GM19324 (cell line): ENCODE data around the gene SOS2.

Source experiments
- ATAC-seq: cut with Tn5 transposase; IDR thresholded peaks from one replicate; pipeline ENCODE4 v1.9.1; 2021; ENCODE audit warnings: mild to moderate bottlenecking, moderate library complexity; ENCODE audit not compliant: unreplicated experiment, low FRiP score

SOS2 gene

DNA sequence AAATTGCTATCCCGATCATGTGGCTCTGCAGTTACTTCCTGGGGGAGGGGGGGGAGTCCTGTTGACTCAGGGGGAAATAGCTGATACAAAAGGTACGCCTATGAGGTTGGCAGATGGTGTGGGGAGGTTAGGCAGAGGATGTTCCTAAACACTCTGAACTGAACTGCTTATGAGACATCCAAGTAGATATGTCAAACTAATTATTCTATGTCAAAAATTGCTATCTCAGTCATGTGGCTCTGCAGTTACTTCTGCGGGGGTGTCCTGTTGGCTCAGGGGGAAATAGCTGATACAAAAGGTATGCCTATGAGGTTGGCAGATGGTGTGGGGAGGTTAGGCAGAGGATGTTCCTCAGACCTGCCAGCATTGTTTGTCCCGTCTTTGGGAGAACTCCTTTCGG lies 109.9 kb downstream of the SOS2 start:
- no peak for ATAC-seq

DNA sequence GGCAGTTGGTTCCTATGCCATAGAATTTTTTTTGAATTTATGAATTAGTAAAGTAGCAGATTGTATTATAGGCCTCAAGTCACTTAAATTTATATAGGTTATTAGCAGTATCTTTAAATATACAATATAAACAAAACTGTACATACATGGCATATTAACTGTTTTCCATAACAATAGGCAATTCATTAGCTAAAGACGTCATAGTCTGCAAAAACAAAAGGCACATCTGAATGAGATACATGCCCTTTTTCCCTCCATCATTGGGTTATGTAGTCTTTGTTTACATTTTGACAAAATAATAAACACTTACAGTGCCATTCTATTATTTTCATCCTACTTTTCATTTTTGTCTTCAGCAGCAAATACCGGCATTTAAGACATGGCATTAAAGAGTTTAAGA lies 113.9 kb downstream of the SOS2 start:
- ATAC-seq, result no peak

DNA sequence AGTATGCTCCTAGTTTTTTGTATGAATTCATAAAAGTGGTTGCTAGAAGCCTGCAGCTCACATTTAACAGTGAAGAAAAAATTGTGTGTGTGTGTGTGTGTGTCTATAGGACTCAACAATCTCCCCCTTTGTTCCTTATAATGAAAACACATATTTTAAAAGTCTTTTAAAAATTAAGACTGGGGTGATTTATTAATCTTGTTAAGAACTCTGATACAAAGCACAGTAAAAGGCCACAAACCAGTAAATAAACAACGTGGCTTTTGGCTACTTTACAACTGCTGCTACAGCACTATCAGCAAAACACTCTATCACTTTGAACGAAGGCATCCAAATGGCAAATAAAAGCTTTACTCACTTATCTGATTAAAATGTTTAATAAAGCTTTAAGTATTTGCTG lies 114.4 kb downstream of the SOS2 start:
- ATAC-seq, result no peak

DNA sequence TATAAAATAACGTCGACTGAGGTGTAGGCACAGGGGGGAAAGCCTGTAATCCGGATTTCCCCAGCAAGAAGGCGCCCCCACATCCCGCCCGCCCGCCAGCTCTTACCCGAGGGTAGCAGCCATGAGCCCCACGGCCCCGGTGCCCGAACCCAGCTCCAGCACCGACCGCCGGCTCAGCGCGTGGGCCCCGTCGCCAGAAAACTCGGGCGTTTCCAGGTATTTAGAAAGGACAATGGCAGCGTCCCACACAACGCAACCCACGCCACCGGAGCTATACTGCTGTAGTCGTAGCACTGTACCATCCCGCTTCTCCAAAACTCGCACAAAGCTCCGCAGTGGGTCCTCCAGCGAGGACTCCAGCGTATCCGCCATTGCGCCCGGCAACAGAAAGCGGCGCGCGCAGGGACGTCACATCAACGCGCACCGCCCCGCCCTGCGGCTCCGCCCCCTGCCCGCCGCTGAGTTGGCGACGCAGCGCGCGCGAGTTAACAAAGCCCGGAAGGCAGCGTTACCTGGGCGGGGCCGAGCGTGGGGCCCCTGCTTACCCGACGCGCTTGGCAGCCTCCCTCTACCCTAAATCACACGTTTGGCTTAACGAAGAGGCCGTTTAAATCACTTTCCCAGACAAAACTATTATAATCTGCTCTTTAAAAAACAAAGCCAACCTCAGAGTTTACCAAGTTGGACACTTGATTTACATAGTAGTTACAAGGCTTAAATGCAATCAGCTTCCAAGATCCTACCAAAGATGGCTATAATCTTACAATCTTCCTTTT lies 115.0 kb downstream of the SOS2 start, which contains the start of gene VCPKMT:
TSS of gene VCPKMT (minus strand) at position 392 of the 776 bp plus-strand sequence. CDS start at position 372, 20 bp downstream.
- ATAC-seq, result peak; percentile 92

DNA sequence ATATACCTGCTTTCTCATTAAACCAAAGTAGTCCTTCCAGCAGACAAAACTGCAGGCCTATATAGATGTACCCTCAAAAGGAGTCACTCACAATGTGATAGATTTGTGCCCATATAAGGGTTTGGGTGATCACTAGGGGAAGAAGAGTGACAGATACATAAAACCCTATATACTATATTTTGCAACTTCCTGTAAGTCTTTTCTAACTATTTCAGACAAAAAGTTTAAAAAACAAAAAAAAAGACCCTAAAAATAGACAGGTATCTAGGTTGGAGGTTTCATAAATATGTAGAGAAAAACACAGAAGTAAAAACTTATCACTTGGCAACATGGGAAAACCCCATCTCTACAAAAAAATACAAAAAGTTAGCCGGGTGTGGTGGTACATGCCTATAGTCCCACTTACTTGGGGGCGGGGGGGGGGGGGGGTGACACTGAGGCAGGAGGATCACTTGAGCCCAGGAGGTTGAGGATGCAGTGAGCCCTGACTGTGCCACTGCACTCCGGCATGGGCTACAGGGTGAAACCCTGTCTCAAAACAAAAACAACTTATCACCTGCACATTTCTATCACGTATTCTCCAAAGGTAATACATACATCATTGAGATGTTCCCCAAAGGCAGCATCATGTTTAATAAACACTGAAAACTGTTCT lies 117.9 kb downstream of the SOS2 start:
- ATAC-seq, result no peak

DNA sequence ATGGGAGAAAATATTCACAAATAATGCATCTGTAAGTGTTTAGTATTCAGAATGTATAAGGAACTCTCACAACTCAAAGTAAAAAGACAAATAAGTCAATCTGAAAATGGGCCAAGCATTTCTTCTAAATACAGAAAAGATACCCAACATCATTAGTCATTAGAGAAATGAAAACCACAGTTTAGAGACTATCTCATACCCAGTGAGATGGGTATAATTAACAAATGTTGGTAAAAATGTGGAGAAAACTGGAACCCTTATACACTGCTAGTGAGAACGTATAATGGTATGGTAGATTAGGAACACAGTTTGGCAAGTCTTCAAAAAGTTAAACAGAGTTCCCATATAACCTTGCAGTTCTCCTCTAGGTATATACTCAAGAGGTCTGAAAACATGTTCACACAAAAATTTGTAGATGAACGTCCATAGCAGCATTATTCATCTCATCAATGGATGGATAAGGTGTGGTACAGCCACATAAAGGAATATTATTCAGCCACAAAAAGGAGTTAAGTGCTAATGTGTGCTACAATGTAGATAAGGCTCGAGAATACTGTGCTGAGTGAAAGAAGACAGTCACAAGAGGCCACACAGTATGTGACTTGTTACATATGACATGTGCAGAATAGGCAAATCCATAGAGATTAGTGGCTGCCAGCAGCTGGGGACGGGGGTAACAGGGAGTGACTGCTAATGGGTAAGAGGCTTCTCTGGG lies 120.9 kb downstream of the SOS2 start:
- no peak for ATAC-seq

DNA sequence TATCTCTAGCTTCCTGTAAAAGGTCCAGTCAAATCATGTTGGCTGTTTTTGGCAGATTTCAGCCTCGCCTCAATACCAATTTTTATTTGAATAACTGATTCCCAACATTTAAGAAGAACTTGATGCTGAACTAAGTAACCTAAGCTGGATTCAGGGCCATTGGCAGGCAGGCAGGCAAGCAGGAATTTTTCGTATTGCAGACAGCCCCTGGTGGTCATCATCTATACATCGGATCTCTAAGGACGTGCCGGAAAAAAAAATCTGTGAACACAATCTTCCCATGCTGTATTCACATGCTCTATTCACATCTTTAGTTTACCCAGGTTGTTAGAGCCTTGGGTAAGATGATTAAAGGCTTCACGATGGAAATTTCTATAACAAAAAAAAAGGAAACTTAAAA lies 122.0 kb downstream of the SOS2 start:
- ATAC-seq, result no peak

DNA sequence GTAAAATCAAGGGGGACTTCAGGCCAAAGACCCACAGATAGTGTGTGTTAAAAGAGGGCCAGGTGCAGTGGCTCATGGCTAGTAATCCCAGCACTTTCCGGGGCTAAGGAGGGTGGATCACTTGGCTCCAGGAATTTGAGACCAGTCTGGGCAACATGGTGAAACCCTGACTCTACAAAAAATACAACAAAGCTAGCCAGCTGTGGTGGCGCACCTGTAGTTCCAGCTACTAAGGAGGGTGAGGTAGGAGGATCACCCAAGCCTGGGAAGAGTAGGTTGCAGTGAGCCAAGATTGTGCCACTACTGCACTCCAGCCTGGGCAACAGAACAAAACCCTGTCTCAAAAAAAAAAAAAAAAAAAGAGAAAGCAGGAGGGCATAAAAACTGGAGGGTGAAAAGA lies 123.5 kb downstream of the SOS2 start:
- no peak for ATAC-seq

DNA sequence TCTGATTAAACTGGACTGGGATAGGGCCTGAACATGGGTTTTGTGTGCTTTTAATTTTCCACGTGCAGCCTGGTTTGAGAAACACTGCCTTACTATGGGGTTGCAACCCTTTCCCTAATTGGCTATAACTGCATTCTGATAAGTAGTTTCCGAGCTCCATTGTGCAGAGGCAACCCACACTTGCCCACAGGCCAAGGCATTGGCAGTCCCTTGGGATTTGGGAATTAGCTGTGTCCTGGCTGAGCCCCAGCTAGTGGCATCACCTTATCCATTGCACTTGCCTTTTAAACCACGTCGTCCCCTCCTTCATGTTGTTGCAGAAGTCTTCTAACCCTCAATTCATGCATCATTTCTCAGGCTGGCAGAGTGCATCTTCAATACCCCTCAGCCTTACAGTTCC lies 125.2 kb downstream of the SOS2 start:
- ATAC-seq, result no peak

DNA sequence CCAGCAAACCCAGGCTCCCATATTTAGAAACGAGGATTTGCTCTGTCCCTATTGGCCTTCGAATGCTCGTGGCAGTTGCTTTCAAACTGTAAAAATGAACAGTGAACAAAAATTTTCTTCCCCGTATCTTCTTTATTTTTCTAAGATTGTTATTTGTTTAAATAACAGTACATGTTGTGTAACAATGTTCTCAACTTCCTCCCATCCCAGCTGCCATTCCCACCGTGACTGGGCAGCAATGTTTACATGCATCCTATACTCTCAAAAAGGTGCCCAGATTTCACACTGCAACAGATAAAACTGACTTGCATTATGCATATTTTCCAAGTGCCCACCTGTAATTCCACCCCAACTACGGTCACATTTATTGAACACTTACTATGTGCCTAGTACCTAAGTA lies 127.8 kb downstream of the SOS2 start:
- ATAC-seq, result no peak

DNA sequence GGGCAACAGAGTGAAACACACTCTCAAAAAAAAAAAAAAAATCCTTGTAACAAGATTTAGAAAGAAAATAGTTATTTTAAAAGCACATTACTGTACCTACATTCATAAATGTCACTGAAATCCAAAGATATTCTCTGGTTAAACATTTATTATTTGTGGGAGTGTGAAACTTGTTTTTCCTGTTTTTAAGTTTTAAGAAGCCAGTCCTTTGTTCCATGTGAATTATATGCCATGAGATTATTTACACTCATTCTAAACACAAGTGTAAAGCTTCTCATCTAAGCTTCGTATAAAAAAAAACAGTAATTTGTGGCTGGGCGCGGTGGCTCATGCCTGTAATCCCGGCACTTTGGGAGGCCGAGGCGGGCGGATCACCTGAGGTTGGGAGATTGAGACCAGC lies 130.0 kb downstream of the SOS2 start:
- ATAC-seq, result no peak

DNA sequence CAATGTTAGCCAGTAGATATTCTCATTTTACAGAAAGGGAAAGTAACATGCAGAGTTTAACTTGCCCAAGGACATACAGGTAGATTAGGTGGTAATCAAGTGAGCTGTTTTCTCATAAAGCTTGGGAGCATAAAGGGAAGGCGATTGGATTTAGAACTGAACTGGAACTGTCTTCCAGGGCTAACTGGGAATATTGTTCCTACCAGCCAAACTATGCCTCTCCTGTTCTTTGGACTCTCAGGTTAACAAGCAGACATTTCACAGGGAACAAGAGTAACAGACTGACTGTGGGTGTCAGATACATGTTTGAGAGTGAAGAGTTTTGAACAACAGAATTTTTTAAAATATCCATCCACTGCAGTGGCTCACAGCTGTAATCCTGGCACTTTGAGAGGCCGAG lies 130.6 kb downstream of the SOS2 start:
- ATAC-seq, result no peak

DNA sequence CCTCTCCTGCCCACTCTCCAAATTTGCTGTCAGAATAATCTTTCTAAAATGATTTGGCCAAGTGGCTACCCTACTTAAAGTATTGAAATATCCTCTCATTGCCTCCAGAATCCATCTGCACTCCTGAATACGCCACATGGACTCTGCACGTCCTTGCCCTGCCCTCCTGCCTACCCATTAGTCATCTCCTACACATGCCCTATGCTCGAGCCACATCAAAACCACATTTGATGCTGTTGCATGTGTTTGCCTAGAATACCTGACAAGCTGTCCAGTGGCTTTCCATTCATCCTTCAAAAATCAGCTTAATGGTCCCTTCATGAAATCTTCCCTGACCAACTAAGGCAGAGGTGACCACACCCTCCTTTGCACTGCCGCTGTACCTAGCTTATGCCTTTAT lies 132.0 kb downstream of the SOS2 start:
- ATAC-seq, result no peak

DNA sequence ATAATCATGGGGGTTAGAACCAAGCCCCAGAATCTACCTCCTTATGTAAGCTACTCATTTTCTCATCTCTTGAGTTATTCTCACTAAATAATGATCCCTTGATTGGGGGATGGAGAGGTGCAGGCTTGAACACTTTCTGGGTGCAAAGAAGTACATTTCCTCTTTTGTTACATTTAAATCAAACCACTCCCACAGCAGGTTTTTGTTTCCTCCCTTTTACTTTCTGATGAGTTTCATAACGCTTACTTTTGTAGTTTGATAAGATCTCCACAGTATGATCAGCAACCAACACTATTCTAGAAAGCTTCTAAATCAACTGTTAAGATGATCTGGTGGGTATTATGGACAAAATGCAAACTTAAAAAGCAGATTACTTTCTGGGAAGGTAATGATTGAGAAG lies 135.5 kb downstream of the SOS2 start:
- no peak for ATAC-seq

DNA sequence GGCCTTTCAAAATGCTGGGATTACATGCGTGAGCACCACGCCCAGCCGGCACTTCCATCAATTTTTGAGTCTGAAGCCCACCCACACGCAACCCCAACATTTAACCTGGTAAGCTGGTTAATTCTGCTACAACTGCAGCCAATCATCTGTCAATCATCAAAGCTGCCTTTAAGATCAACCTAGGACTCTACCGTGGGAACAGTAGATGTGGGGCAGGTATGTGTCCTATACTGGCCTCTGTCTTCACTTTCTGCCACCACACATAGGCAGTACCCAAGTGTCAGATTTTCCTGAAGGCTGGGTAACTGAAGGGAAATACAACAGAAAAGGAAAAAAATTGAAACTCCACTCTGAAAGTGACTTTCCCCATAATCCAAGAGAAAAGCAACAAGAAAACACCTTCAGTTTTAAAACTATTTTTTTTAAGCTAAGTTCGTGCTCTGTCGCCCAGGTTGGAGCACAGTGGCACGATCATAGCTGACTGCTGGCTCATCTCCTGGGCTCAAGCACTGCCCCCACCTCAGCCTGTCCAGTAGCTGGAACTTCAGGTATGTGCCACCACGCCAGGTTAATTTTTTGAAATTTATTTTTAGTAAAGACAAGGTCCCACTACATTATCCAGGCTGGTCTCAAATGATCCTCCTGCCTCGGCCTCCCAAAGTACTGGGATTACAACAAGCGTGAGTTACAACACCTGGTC lies 137.2 kb downstream of the SOS2 start:
- ATAC-seq, result no peak

DNA sequence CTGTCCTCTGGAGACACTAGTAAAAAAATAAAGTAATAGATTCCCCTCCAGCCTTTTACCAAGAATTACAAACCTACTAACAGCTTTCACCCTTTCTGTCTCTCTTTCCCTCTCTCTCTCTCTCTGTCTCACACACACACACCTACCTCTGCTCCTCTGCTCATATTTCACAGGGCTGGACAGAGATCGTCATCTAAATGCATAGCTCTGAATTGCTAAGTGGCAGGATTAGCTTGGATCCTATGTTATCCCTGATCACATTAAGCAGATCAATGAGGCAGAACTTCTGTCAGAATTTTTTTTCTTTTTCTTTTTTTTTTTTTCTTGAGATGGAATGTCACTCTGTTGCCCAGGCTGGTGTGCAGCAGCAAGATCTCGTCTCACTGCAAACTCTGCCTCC lies 137.9 kb downstream of the SOS2 start:
- no peak for ATAC-seq

DNA sequence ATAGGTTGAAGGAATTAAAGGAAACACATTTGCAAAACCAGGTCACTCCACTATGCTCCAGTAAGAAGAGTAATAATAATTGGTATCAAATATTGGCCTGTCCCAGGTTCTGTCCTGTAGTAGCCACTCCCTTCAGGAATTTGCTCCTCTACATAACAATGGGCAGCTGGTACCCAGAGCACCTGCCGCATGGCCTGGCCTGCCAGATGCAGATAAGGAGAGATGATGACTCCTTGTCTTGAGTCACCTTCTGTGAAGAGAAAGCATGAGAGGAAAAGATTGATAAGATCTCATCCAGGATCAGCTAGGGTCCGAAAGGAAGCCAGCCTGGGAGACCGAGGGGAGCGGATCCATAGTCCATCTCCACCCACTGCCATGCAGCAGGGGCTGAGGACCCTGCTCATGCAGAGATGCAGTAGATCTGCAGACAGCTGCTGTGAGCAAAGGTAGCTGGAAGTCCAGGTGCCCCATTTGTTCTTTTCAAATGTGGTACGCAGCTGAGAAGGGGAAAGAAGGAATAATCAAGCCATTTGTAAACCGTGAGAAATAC lies 139.3 kb downstream of the SOS2 start:
- no peak for ATAC-seq

DNA sequence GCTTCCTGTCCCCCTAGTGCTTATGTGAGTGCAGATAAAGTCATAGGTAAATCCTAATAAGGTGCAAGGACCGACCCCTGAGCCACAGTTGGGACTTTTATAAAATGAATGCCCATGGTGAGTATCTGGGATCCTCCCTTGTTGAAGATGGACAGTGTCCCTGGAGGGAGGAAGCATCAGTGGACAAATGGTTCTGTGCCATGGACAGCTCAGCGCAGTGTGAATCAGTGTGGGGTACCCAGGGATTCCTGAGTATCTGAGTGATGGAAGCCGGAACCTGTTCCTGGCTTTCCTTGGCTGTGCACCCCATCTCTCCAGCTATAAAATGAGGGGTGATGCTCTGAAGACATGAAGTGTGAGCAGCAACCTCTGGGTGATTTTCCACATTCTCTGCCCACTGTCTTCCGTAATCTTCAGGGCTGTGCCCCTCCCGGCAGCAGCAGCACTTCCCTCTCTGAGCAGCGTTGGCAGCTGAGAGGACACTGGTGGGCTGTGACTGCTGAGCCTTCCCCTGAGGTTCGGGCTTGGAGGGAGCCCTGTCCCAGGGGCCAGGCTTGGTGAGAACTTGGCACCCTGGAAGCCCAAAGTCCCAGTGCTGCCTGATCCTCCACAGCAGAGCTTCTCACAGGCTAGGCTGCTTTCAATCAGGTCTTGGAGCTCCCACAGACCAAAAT lies 140.0 kb downstream of the SOS2 start:
- ATAC-seq, result no peak

DNA sequence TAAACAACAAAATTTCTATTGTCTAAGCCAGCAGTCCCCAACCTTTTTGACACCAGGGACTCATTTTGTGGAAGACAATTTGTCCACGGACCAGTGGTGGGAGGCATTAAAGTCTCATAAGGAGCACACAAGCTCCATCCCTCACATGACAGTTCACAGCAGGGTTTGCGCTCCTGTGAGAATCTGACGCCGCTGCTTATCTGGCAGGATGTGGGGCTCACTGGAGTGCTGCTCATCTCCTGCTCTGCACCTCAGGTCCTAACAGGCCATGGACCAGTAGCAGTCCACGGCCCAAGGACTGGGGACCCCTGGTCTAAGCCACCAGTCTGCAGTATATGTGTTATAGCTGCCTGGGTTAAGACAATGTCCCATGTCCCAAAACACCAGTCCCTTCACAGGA lies 142.2 kb downstream of the SOS2 start:
- ATAC-seq, result no peak

DNA sequence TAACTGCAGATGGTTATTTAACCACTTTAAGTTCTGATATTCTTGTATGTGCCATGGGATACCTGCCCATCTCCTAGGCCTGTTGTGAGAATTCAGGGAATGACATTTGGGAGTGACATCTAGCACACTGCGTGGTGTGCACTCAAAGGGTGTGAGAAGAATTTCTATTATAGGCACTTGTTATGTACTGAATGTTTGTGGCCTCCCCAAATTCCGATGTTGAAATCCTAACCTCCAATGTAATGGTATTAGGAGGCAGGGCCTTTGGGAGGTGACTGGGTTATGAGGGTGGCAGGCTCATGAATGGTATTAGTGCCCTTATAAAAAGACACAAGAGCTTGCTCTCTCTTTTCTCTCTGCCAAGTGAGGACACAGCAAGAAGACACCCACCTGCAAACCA lies 142.6 kb downstream of the SOS2 start:
- ATAC-seq, result no peak
